Non-pigmented ciliary epithelial cell (primary cell): ENCODE data around the gene CCDC87.
"Not testable (repeated sequence)": the region's sequence is repeated elsewhere in the genome, so short reads cannot be mapped to it uniquely, and the experiment has no call there.

Experiments
- DNase-seq: peaks from one replicate; pipeline ENCODE4 v3.0.0-alpha.2; 2010; ENCODE audit warnings: low read depth

CCDC87 gene

GRCh38 chr11:66614073-66614472 lies 21.2 kb upstream of the CCDC87 start:
- no peak for DNase-seq

GRCh38 chr11:66612458-66612857 lies 19.6 kb upstream of the CCDC87 start:
- DNase-seq: no peak

GRCh38 chr11:66609721-66610617 lies 17.1 kb upstream of the CCDC87 start:
- DNase-seq: no peak

- DNase-seq: no peak
Measured at GRCh38 chr11:66607126-66607834, 14.4 kb upstream of the CCDC87 start.

GRCh38 chr11:66606608-66607007 lies 13.7 kb upstream of the CCDC87 start:
- DNase-seq: not testable (repeated sequence)

GRCh38 chr11:66604155-66604554 lies 11.3 kb upstream of the CCDC87 start:
- DNase-seq: no peak

GRCh38 chr11:66603072-66603471 lies 10.2 kb upstream of the CCDC87 start:
- DNase-seq: no peak

GRCh38 chr11:66600631-66601233 lies 7.9 kb upstream of the CCDC87 start:
- no peak for DNase-seq

- DNase-seq: no peak
Measured at GRCh38 chr11:66600219-66600618, 7.4 kb upstream of the CCDC87 start.

GRCh38 chr11:66598993-66599392 lies 6.1 kb upstream of the CCDC87 start:
- DNase-seq: no peak

GRCh38 chr11:66595245-66595904 lies 2.5 kb upstream of the CCDC87 start:
- DNase-seq: no peak

- no peak for DNase-seq
Measured at GRCh38 chr11:66593650-66594049, 787 bp upstream of the CCDC87 start.

- no peak for DNase-seq
Measured at GRCh38 chr11:66593303-66593635, 406 bp upstream of the CCDC87 start.

- no peak for DNase-seq
Measured at GRCh38 chr11:66591175-66591574, 1.7 kb downstream of the CCDC87 start.

- no peak for DNase-seq
Measured at GRCh38 chr11:66589996-66590675, 2.7 kb downstream of the CCDC87 start.

GRCh38 chr11:66589315-66589714 lies 3.5 kb downstream of the CCDC87 start:
- DNase-seq: not testable (repeated sequence)

GRCh38 chr11:66586136-66586535 lies 6.7 kb downstream of the CCDC87 start:
- DNase-seq: no peak

- DNase-seq: not testable (repeated sequence)
Measured at GRCh38 chr11:66585447-66585846, 7.4 kb downstream of the CCDC87 start.

- not testable (repeated sequence) for DNase-seq
Measured at GRCh38 chr11:66582565-66583147, 10.2 kb downstream of the CCDC87 start.

- DNase-seq: no peak
Measured at GRCh38 chr11:66581261-66581660, 11.6 kb downstream of the CCDC87 start.

- DNase-seq: no peak
Measured at GRCh38 chr11:66580803-66581202, 12.1 kb downstream of the CCDC87 start.
